Dermis microvascular lymphatic vessel endothelial cell (primary cell): ENCODE measurements around the gene LRCOL1. TPM values are rescaled to one million over a fixed set of nuclear protein-coding genes. Genes with fewer than 3 reads are reported as not detected.

Source experiments
- DNase-seq, 2 donors: peaks; one replicate each; pipeline versions ENCODE4 v3.0.0 to v3.0.0-alpha.2; 2010; ENCODE audit warnings: low read depth in 2 of 2
- total RNA-seq: library from RNA; depleted of rRNA; stranded (reverse); fragments of >200 nt; gene quantifications from 2 replicates; pipeline ENCODE4 v1.2.1, GENCODE V29; 2014

Gene LRCOL1
- total RNA-seq, 1 donor from 2014 or later = 2.7 TPM

- no peak for DNase-seq
These were observed 26.6 kb downstream of the LRCOL1 start for GRCh38 chr12:132583736-132584135.

- DNase-seq = no peak
These were observed 27.0 kb downstream of the LRCOL1 start for GRCh38 chr12:132583411-132583710.

- no peak for DNase-seq
These were observed 27.6 kb downstream of the LRCOL1 start for GRCh38 chr12:132582582-132583410.

- DNase-seq = no peak
These were observed 28.3 kb downstream of the LRCOL1 start for GRCh38 chr12:132582058-132582420.

GRCh38 chr12:132581348-132582057 lies 28.9 kb downstream of the LRCOL1 start:
- DNase-seq = no peak

GRCh38 chr12:132580701-132581292 lies 29.6 kb downstream of the LRCOL1 start:
- DNase-seq = no peak

GRCh38 chr12:132579744-132580143 lies 30.6 kb downstream of the LRCOL1 start:
- no peak for DNase-seq

- no peak for DNase-seq
These were observed 31.6 kb downstream of the LRCOL1 start for GRCh38 chr12:132578826-132579225.

- DNase-seq = no peak
These were observed 32.3 kb downstream of the LRCOL1 start for GRCh38 chr12:132578118-132578517.

- no peak for DNase-seq
These were observed 33.0 kb downstream of the LRCOL1 start for GRCh38 chr12:132577191-132577920.

- no peak for DNase-seq
These were observed 33.7 kb downstream of the LRCOL1 start for GRCh38 chr12:132576701-132577100.

- no peak for DNase-seq
These were observed 34.7 kb downstream of the LRCOL1 start for GRCh38 chr12:132575661-132576060.

GRCh38 chr12:132574271-132574996 lies 35.9 kb downstream of the LRCOL1 start:
- no peak for DNase-seq

GRCh38 chr12:132572801-132573760 lies 37.3 kb downstream of the LRCOL1 start:
- DNase-seq = no peak

- no peak for DNase-seq
These were observed 38.3 kb downstream of the LRCOL1 start for GRCh38 chr12:132572106-132572505.

- DNase-seq = no peak
These were observed 38.8 kb downstream of the LRCOL1 start for GRCh38 chr12:132571598-132571997.

GRCh38 chr12:132571051-132571450 lies 39.3 kb downstream of the LRCOL1 start:
- DNase-seq = no peak

- no peak for DNase-seq
These were observed 39.7 kb downstream of the LRCOL1 start for GRCh38 chr12:132570635-132571034.

GRCh38 chr12:132569856-132570480 lies 40.4 kb downstream of the LRCOL1 start:
- DNase-seq = no peak
